PC-3 (cell line): ENCODE results near the gene RRM2.

Experiments
- EZH2 ChIP-seq: fragments of 300-600 bp; sonication (generic); IDR thresholded peaks from one replicate; pipeline ENCODE4 v1.6.1; 2017; ENCODE audit warnings: antibody characterized with exemption, mild to moderate bottlenecking, low read length; ENCODE audit not compliant: unreplicated experiment
- EZH2phosphoT487 ChIP-seq: fragments of 300-600 bp; sonication (generic); IDR thresholded peaks from 2 replicates; pipeline ENCODE4 v1.6.1; 2018; ENCODE audit warnings: mild to moderate bottlenecking, antibody characterized with exemption, low read length, borderline replicate concordance
- TF ChIP-seq, protein P1 (sequence below): fragments of 300-600 bp; sonication (generic); conservative IDR thresholded peaks from 2 replicates; pipeline ENCODE4 v1.5.1; 2017; ENCODE audit warnings: antibody characterized with exemption, low read depth, mild to moderate bottlenecking, low read length

DNA sequence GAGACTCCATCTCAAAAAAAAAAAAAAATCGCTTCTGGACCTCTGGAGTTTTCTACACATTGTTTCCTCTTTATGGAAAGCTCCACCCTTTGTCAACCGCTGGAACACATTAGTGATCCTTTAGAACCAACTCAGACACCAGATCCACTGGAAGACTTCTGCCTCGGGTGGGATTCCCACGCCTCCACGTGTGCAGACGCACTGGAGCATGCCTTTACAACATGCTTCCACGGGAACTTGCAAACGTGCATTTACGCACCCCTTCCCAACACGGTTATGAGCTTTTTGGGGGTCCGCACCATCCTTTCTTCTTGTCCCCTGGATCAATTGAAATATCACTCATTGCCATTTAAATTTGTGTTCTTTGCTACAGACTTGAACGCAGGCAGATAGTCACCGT is 47.4 kb upstream of the RRM2 start:
- no peak for TF ChIP-seq EZH2phosphoT487
- TF ChIP-seq, protein P1, sequence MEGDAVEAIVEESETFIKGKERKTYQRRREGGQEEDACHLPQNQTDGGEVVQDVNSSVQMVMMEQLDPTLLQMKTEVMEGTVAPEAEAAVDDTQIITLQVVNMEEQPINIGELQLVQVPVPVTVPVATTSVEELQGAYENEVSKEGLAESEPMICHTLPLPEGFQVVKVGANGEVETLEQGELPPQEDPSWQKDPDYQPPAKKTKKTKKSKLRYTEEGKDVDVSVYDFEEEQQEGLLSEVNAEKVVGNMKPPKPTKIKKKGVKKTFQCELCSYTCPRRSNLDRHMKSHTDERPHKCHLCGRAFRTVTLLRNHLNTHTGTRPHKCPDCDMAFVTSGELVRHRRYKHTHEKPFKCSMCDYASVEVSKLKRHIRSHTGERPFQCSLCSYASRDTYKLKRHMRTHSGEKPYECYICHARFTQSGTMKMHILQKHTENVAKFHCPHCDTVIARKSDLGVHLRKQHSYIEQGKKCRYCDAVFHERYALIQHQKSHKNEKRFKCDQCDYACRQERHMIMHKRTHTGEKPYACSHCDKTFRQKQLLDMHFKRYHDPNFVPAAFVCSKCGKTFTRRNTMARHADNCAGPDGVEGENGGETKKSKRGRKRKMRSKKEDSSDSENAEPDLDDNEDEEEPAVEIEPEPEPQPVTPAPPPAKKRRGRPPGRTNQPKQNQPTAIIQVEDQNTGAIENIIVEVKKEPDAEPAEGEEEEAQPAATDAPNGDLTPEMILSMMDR, result no peak
- TF ChIP-seq EZH2, result no peak
